HG03175 (cell line): ENCODE results near the gene STAMBPL1.

Experiments used
- ATAC-seq: cut with Tn5 transposase; IDR thresholded peaks from one replicate; pipeline ENCODE4 v1.9.1; 2021; ENCODE audit warnings: mild to moderate bottlenecking, moderate library complexity; ENCODE audit not compliant: unreplicated experiment

Gene STAMBPL1

DNA sequence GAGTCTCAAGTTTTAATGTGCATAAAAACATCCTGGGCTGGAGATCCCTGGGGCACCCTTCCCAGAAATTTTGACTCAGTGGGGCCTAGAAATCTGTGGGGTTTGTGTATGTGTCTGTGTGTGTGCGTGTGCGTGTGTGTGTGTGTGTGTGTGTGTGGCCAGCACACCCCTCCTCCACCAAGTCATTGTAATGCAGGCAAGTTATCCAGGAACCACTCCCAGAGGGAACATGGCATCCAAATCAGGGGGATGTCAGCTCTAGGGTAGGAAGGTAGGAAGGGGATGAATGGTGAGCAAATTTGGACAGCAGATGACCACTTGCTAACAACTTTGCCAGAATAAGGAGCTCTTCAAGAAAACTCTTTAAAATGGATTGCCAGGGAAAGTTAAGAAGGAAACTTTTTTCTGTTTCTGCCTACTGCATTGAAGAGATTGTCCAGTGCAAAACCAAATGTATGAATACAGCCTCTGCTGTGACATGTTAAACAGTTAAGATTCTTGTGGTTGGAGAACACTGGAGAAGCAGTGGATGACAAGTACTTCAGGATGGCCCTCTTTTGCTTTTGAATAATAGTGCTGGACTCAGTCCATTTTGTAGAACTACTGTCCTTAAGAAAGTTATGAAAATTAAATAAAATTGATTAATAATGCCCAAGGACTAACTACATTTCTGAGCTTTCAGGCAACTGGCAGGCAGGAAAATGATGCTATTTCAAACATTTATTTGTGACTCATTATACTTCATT lies 12.3 kb downstream of the STAMBPL1 start:
- no peak for ATAC-seq

- no peak for ATAC-seq
These were observed 13.6 kb downstream of the STAMBPL1 start for GRCh38 chr10:88893611-88894010.

DNA sequence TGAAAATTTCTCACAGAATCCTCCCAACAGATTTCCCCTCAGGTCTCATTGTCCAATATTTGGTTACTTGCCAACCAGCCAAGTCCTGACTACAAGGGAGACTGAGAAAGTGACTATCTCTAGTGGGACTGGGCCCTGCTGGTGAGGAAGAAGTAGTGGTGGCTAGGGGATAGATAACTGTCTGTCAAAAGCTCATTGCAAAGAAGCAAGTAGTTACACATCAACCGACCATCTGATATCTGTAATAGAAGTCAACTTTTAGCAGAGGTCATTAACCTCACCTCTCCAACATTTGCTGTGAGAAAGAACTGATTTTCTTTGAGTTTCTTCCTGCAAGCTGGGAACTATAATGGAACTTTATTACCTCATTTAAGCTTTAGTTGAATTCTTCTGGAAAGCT lies 15.2 kb downstream of the STAMBPL1 start:
- peak; percentile 63 for ATAC-seq

DNA sequence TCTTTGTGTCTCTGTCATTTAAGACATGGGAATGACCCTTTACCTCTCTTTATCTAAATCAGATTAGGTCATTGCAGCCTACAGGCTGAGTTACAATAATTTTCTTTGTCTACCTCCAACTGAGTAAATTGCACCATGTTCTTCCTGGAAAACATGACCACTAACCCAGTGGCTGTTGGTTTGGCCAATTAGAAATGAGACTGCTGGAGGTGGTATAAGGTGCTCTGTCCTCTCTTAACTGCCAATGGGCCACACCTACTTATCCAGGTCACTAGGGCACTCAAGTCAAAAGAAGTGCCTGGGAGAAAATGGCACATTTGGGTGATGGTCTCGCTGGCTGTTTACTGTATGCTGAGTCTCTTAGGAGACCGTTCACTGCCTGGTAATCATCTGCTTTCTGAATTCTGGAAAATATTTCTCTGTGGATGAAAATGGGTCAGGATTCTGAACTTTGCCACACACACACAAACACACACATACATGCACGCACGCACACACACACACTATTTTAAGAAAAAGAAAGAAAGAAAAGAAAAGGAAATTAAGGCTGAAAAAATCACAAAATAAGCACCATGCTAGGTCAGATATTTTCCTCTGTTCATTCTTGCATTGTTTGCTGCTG lies 16.4 kb downstream of the STAMBPL1 start:
- no peak for ATAC-seq

DNA sequence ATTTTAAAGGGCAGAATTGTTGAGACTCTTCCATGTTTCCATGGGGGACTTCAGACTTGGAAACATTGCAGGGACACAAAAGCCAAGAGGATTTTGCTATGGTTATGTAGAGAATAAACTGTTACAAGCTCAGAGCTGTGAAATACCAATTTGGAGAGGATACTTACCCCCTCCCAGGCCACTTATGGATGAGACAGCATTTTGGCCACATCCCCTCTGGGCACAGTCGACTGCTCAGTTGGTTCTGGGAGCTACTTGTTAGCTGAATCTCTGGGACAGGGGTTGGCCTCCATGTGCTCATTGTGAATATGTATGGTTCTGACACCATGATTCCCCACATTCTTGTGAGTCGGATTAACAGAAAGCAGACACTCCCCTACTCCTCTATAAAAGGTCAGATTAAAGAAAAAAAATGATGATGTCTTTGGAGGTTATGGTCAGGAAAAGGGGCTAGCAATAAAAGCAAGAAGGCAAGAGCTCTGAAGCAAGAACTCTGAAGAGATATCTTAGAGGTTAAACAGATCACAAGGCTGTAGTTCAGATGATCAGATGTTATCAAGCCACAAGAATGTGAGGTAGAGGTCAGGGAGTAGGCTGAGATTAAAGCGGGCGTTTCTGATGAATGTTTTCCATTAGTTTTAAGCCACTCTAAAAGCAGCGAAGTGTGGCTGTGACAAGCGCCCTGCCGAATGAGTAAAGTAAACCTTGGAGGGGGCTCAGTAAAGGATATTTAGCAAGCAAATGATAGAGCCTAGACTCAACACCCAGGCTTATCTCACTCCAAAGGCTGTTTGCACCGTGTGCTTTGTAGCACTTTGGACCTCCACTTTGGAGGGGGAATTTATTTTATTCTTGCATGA lies 17.2 kb downstream of the STAMBPL1 start:
- ATAC-seq, result no peak

DNA sequence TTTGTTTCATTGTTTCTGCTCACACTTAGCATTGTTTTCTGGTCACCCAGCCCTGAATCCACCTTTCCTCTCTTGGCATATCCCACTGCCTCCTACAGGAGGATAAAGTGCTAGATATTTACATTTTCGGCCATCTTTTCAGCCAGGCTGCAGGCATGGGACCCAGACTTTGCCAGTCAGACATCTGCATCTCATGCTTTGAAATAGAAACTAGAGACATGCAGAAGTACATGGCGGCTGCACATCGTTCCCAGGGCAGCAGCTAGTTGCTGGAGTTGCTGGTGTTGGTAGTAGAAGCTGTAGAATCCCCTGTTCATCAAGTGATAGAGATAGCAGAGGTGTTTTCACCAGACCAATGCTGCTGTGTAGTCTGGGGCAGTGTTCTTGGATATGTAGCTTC lies 18.7 kb downstream of the STAMBPL1 start:
- ATAC-seq, result no peak

GRCh38 chr10:88899886-88900285 lies 19.8 kb downstream of the STAMBPL1 start:
- ATAC-seq, result no peak

GRCh38 chr10:88901206-88901983 lies 21.4 kb downstream of the STAMBPL1 start:
- peak; percentile 87 for ATAC-seq

- ATAC-seq, result peak; percentile 53
These were observed 22.1 kb downstream of the STAMBPL1 start for GRCh38 chr10:88901984-88902789.

GRCh38 chr10:88903715-88904114 lies 23.7 kb downstream of the STAMBPL1 start:
- ATAC-seq, result no peak

DNA sequence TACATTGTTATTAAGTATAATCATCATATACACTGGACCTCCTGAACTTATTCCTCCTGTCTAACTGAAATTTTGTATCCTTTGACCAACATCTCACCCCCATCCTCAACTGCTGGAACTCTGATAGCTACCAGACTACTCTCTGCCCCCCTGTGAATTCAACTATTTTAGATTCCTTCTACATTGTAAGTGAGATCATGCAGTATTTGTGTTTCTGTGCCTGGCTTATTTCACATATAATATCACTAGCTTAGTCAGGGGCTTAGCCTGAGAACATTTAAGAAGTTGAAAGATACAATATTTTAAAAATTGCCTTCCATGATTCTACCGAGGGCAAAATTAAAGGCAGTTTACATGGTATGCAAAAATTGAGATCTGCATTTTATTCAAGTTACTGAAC lies 26.9 kb downstream of the STAMBPL1 start:
- no peak for ATAC-seq

DNA sequence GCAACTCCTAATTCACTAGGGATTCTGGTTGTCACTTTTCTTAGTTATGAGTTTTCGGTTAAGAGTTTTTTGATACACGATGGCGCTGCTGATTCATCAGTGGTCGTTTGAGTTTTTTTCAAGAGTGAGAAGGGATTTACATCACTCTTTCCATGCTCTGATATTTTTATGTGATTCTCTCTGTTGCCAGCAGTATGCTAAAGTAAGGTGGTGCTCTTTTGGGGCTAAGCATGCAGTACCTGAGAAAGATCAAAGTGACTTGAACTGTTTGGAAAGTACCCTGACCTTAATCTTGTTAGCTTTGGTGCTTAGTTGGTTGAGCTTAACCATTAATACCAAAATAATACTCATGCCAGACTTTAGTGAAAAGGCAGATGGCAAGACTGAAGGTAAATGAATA lies 28.1 kb downstream of the STAMBPL1 start:
- no peak for ATAC-seq

DNA sequence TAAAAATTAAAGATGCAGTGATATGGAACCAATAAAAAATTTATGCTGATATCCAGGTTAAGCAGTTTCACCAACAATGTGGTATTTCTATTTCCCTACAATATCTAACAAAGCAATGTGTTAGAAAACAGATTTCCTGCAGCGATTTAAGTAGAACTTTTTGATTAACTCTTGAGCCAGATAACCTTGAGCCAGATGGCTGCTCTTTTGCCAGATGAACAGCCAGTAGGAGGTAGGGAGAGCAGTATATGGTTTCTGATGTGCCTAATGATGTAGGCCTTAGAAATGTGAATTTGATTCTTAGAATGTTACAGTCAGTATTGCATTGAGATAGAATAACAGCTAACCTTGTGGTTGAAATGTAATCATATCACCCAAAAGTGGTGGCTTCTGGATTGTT lies 31.1 kb downstream of the STAMBPL1 start:
- ATAC-seq, result no peak

DNA sequence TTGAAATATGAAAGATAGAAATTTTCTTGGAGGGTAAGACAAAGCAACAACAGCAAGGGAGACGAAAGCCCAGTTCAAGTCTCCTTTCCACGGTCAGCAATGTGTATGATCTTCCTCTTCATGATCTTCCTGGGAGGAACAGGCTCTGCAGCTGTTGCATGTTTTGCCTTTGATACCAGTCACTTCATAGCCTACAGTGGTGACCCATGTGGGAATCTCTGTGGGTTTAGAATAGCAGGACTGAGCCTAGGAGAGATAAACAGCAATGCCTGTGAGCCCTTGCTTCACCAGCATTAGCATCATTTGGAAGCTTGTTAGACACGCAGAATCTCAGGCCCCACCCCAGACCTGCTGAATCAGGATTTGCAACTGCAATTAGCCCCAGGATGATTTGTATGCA lies 31.8 kb downstream of the STAMBPL1 start:
- no peak for ATAC-seq

DNA sequence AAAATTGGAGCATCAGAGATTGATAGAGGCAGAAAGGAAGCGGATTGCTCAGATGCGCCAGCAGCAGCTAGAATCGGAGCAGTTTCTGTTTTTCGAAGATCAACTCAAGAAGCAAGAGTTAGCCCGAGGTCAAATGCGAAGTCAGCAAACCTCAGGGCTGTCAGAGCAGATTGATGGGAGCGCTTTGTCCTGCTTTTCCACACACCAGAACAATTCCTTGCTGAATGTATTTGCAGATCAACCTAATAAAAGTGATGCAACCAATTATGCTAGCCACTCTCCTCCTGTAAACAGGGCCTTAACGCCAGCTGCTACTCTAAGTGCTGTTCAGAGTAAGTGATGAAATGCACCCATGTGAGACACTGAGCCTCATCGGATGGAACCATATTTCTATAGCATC lies 33.1 kb downstream of the STAMBPL1 start:
- ATAC-seq, result no peak

- ATAC-seq, result no peak
These were observed 33.7 kb downstream of the STAMBPL1 start for GRCh38 chr10:88913788-88914187.

GRCh38 chr10:88915781-88916180 lies 35.7 kb downstream of the STAMBPL1 start:
- no peak for ATAC-seq

DNA sequence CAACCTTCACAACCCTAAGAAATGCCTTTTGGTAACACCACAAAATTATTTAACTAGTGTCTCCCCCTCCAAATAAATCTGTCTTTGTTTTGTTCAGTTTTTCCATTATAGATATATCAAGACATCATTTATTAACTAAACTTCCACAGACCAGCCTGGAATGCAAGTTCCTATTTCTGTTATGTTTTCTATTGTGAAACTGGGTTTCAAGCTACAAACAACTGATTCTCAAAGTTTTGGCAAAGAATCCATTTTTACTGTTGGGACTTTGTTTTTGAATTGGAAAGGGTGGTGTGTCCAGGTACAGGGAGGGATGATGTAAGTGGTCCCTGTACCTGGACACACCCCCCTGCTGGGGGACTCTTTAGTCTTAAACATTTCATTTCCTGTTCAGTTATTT lies 36.2 kb downstream of the STAMBPL1 start:
- ATAC-seq, result no peak

DNA sequence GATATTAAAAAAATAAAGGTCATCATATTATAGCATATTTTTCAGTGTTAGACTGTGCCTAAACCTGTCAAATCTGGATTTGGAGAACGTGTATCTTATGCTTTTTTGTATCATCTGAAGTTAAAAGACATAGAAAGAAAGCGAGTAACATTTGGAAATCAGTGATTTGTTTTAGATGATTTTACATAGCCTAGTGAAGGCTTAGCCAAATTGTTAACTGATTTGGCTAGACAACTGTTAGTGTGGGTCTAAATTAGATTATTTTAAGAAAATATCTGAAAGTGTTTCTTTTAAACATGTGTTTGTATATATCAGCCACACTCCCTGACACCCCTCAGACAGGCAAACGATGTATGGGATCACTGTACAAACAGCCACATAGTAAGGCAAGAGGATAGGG lies 36.9 kb downstream of the STAMBPL1 start:
- no peak for ATAC-seq

DNA sequence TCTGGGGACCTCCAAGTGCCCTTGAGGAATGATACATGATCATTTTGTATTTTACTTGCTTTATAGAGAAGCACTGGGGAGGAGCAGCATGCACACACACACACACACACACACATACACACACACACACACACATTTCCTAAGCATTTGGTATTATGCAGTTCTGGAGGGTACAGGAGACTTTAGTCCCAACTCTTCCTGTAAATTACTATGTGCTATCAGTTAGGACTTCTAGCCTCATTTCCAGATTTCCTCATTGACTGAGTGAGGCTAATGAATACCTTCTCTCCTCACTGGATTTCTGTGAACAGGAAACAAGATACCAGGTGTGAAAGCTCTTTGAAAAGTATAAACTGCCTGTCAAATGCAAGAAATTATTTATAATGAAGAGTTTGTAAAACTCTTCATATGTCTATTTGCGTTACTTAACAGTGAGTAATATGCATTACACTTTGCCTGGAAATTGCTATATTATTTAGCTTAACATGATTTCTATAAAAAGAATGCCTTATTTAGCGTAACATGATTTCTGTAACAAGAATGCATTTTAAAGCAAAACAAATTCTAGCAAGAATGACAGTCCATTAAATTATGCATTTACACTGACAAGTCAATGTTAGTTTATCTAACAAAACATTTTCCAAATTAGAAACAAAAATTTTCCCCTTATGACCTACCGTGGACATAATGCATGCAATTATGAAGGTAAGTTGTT lies 38.3 kb downstream of the STAMBPL1 start:
- ATAC-seq, result no peak
